DMS114 treated with DMSO at 0.1 percent for 48 hours (cell line): Measurements from ENCODE around the gene TESK2.
"Not testable (repeated sequence)": the region's sequence is repeated elsewhere in the genome, so short reads cannot be mapped to it uniquely, and the experiment has no call there.

Experiments
- DNase-seq: peaks from one replicate; lab custom pipeline; 2025; ENCODE audit not compliant: unreplicated experiment; lab: John Stamatoyannopoulos, UW

Gene TESK2

GRCh38 chr1:45510036-45510971 lies 19.3 kb upstream of the TESK2 start:
- DNase-seq = no peak

DNA sequence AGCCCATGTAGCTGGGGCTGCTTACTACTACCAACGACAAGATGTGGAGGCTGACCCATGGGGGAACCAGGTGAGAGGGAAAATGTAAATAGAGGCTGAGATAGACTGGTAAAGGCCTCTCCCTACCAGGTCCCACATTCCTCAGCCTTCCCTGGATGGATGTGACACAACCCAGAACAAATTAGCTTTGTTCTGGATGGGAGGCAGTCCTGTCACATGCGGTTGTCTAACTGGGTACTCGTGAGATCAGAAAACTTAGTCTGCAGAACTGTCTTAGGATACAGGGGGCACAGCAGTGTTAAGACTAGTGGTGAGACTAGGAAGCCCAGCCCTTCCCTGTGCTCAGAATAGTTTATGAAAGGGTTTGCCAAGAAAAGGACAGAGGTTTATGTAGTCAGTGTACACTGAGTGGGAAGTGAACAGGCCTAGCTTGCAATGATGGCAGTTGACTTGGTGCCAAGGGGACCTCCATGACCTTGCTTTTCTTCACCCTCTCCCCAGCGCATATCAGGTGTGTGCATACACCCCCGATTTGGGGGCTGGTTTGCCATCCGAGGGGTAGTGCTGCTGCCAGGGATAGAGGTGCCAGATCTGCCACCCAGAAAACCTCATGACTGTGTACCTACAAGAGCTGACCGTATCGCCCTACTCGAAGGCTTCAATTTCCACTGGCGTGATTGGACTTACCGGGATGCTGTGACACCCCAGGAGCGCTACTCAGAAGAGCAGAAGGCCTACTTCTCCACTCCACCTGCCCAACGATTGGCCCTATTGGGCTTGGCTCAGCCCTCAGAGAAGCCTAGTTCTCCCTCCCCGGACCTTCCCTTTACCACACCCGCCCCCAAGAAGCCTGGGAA lies 17.6 kb upstream of the TESK2 start:
- peak; percentile 43 for DNase-seq

- no peak for DNase-seq
These were observed 16.9 kb upstream of the TESK2 start for GRCh38 chr1:45507893-45508292.

- no peak for DNase-seq
These were observed 16.2 kb upstream of the TESK2 start for GRCh38 chr1:45507195-45507594.

DNA sequence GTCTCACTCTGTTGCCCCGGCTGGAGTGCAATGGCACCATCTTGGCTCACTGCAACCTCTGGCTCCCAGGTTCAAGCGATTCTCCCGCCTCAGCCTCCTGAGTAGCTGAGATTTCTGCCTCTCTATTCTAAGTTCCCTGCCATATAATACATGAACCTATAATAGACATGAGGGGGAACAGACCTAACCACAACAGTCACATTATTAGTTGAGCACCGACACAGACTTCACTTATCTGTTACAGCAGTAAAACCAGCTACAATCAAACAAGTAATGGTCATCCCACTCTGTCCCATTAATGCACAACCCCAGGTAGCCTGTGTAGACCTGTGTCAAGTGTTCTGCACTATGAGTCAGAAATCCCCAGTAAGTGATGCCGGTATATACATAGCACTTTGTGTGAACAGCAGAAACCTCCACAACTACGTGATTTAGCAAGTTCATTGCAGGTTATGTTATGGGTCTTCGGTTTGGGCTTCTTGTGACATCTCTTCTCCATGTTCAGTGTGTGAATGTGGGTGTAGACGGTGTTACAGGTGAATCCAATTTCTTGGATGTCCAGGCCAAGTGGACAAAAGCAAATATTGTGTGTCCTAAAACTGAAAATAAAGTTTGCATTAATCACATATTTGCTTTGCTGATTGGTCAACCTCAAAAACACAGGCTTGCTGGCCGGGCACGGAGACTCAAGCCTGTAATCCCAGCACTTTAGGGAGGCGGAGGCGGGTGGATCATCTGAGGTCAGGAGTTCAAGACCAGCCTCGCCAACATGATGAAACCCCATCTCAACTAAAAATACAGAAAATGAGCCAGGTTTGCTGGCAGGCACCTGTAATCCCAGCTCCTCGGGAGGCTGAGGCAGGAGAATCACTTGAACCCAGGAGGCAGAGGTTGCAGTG lies 12.7 kb upstream of the TESK2 start:
- DNase-seq = no peak

DNA sequence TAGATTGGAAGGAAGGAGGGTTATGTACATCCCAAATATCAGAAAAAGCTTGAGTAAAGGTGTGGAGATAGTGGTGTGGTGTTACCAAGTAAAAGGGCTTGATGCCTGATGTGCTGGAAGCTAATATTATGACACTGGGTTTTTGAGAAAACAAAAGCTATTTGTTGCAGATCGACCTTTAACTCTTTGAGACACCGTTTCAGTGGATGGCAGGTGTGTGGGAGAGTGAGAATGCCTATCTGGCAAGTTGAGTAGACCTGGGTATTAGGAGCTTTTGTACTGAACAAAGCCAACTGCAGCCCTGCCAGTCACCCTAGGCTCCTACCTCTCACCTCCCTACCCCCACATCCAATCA lies 10.5 kb upstream of the TESK2 start:
- no peak for DNase-seq

GRCh38 chr1:45499415-45499769 lies 8.4 kb upstream of the TESK2 start:
- DNase-seq = no peak

DNA sequence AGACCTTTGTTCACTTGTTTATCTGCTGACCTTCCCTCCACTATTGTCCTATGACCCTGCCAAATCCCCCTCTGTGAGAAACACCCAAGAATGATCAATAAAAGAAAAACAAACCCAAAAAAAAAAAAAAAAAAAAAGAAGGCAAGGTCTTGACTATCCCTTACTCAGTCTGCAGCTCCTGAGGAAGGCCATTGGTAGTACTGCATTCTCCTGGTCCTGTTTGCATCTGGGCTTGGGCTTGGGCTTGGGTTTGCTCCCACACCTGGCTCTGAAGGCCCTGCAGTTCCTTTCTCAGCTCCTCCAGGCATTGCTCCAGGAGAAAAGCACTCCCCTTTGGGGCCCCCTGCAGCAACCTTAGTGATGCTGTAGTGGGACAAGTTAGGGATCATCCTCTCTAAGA lies 7.3 kb upstream of the TESK2 start:
- no peak for DNase-seq

DNA sequence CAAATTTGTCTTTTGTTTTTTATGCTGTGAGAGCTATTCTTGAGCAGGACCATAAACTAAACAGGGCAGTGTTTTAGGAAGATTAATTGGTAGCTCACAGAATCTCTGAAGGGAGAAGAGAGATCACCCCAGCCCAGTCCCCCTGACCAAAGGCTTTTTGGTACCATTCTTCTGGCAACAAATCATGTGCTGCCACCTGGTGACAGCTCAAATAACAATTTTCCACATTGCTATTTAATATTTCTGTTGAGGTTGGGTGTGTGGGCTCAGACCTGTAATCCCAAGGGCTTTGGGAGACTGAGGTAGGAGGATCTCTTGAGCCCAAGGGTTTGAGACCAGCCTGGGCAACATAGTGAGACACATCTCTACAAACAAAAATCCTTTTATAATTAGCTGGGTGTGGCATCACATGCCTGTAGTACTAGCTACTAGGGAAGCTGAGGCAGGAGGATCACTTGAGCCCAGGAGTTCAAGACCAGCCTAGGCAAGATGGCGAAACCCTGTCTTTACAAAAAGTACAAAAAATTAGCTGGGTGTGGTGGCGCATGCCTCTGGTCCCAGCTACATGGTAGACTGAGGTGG lies 2.2 kb upstream of the TESK2 start:
- no peak for DNase-seq

DNA sequence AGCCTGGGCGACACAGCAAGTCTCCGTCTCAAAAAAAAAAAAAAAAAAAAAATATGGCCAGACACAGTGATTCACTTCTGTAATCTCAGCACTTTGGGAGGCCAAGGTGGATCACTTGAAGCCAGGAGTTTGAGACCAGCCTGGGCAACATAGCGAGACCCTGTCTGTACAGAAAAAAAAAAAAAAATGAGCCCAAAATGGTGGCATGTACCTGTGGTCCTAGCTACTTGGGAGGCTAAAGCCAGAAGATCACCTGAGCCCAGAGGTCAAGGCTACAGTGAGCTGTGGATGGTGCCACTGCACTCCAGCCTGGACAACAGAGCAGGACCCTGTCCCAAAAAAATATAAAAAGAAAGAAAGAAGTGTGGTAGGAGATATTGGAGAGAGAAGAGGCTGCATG lies 1.7 kb upstream of the TESK2 start:
- no peak for DNase-seq

GRCh38 chr1:45491487-45492260 lies 711 bp upstream of the TESK2 start:
- DNase-seq = no peak

GRCh38 chr1:45490121-45490625 lies 790 bp downstream of the TESK2 start:
- DNase-seq = no peak

DNA sequence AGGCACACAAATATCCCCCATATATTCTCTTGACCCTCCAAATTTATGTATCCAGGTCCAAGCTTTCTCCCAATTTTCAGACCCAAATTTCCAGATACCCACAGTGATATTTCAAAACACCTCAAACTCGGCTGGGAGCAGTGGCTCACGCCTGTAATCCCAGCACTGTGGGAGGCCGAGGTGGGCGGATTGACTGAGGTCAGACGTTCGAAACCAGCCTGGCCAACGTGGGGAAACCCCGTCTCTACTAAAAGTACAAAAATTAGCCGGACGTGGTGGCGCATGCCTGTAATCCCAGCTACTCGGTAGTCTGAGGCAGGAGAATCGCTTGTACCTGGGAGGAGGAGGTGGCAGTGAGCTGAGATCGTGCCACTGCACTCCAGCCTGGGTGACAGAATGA lies 1.6 kb downstream of the TESK2 start:
- not testable (repeated sequence) for DNase-seq

DNA sequence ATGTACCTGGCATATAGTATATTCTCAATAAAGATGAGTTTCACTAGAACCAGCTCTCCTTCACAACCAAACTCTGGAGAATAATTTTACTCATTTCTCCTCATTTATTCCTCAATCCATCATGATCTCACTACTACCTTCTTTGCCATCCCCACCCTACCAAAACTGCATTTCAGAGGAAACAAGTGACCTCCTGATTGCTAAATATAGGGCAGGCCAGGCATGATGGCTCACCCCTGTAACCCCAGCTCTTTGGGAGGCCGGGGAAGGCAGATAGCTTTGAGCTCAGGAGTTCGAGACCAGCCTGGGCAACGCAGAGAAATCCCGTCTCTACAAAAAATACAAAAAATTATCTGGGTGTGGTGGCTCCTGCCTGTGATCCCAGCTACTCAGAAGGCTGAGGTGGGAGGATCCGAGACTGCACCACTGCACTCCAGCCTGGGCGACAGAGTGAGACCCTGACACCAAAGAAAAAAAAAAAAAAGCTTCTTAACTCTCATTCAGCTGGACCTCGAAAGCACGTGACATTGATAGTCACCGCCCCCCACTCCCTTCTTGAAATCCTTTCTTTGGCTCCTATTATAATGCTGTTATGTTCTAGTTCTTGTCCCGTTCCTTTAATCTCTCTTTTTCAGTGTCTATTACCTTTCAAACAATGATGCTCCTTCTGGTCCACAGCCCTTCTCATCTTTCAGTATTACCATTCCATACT lies 2.1 kb downstream of the TESK2 start:
- DNase-seq = no peak

DNA sequence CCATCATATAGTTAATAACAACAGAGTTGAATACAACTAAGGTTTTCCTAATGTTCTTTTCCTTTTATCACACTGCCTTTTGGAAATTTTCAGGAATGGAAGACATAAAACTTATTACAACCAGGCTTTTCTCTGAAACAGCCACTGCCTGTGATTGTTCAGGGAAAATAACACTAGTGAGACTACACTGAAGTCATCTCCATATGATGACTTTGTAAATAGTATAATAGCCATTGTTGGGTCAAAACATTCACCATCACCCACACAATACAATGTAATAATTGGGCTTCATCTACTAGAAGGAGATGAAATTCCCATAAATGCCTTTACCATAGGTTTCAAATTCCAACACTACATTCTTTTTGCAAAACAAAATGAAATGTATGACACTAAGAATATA lies 5.0 kb downstream of the TESK2 start:
- no peak for DNase-seq

DNA sequence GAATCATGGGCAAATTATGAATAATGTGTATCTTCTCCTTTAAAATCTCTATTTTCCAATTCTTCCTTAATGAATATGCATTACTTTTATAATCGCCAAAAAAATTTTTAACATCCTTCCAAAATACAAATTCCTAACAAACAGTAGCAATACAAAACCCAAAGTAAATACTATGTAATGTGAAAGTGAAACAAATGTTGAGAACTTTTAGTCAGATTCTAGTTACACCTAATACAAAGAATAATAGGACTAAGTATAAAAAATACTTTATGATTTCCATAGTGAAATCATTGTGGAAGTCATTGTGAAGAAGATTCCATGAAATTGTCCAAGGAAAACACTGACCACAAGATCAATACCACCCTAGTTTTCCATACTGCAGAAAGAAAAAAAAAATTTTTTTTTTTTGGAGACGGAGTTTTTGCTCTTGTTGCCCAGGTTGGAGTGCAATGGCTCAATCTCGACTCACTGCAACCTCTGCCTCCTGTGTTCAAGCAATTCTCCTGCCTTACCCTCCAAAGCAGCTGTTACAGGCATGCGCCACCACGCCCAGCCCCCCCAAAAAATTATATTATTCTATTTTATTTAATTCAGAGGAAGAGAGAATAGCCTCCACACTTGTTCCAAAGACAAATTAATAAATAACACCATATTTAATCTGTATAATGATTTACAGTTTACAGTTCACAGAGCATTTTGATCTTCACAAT lies 11.8 kb downstream of the TESK2 start:
- no peak for DNase-seq

DNA sequence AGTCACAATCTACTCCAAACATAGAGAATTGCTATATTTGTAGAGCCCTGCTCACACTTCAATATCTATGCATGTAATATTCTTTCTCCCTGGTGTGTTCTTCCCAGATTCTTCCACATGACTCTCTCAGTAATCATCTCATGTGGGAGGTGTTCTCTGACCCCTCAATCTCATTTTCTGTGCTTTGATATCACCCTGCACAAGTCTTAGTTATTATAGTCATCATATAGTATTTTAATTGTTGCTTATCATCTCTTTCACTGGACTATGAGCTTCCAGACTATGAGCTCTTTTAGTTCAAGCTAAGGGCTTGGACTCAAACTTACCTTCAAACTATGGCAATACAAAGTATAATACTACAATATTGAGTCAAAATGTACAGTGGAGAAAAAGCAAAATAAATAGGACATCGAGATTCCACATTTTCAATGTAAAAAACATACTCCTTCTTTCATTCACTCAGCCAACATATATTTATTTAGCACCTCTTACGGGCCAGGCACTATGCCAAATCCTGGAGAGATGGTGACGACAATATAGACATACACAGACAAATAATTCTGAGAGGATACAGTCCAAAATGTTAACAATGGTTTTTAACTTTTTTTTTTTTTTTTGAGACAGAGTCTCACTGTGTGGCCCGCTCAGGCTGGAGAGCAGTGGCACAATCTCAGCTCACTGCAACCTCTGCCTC lies 12.7 kb downstream of the TESK2 start:
- DNase-seq = no peak

DNA sequence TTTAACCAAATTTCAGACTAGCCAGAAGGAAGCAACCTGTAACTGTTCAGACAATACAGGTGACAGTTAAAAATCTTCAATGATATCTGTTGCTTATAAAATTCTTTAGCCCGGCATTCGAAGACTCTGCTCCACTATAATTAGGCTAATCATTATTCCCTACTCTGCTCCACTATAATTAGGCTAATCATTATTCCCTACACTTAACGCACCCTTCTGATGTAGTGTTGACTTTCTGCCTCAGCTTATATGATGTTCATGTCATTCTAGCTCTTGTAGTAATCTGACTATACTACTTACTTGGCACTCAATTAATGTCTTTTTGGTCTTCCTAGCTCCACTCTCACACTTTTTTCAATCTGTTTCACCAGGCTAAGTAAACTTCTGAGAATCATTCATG lies 13.3 kb downstream of the TESK2 start:
- no peak for DNase-seq
